BJ (cell line): Measurements from ENCODE around the gene OR8B4. TPM values are rescaled to one million over a fixed set of nuclear protein-coding genes. Genes with fewer than 3 reads are reported as not detected.
"Not testable (repeated sequence)": the region's sequence is repeated elsewhere in the genome, so short reads cannot be mapped to it uniquely, and the experiment has no call there.

Experiments used
- CTCF ChIA-PET: fragments of 350-600 bp; formaldehyde crosslinking; extraction: SDS; loops from one replicate; lab custom pipeline; 2021; ENCODE audit warnings: antibody characterized with exemption, inconsistent platforms; lab: Yijun Ruan, JAX
- POLR2A ChIA-PET: fragments of 300-600 bp; sonication (Branson Sonifier 250); formaldehyde crosslinking; extraction: SDS; loops from one replicate; lab custom pipeline; 2021; ENCODE audit warnings: antibody characterized with exemption; lab: Charles Lee
- DNase-seq: peaks from one replicate; pipeline ENCODE4 v3.0.0-alpha.2; 2011; ENCODE audit warnings: low read depth
- H3K27me3 ChIP-seq: 2 replicates; pipeline ENCODE4 v1.6.0; 2011; ENCODE audit warnings: low read length; ENCODE audit not compliant: control insufficient read depth, insufficient read depth
- H3K36me3 ChIP-seq: 2 replicates; pipeline ENCODE4 v1.5.1; 2011; ENCODE audit warnings: low read length; ENCODE audit not compliant: control insufficient read depth, insufficient read depth
- H3K4me3 ChIP-seq: 2 replicates; pipeline ENCODE4 v1.5.1; 2011; ENCODE audit warnings: low read depth, mild to moderate bottlenecking, control low read depth, low read length
- CTCF ChIP-seq: IDR thresholded peaks from 2 replicates; pipeline ENCODE4 v1.5.1; 2011; ENCODE audit warnings: low read depth, mild to moderate bottlenecking, control low read depth, inconsistent platforms, low read length, moderate library complexity; ENCODE audit not compliant: insufficient read depth
- polyA plus RNA-seq: library from polyadenylated mRNA; depleted of rRNA; stranded (reverse); fragments of >200 nt; gene quantifications from 2 replicates; pipeline ENCODE4 v1.2.3, GENCODE V29; 2011

The OR8B4 gene
- polyA plus RNA-seq, 1 experiment: not detected

GRCh38 chr11:124465368-124465767 lies 40.7 kb upstream of the OR8B4 start:
- ChIA-PET CTCF (no interaction called here), POLR2A (no interaction called here)
- Histone ChIP-seq H3K27me3 (no peaks in the 10 kb centered on the region), H3K36me3 (no peaks in the 10 kb centered on the region), H3K4me3 (no peak overlapping the region)
- DNase-seq: no peak
- TF ChIP-seq CTCF: no peak

- CTCF ChIA-PET: no interaction called here
- Histone ChIP-seq H3K27me3 (no peaks in the 10 kb centered on the region), H3K36me3 (no peaks in the 10 kb centered on the region), H3K4me3 (no peak overlapping the region)
- no peak for TF ChIP-seq CTCF
- no peak for DNase-seq
- POLR2A ChIA-PET: no interaction called here
These were observed 39.3 kb upstream of the OR8B4 start for GRCh38 chr11:124463990-124464389.

GRCh38 chr11:124463324-124463723 lies 38.7 kb upstream of the OR8B4 start:
- ChIA-PET CTCF (no interaction called here), POLR2A (no interaction called here)
- TF ChIP-seq CTCF: no peak
- Histone ChIP-seq H3K36me3 (no peaks in the 10 kb centered on the region), H3K27me3 (no peaks in the 10 kb centered on the region), H3K4me3 (no peak overlapping the region)
- DNase-seq: no peak

GRCh38 chr11:124460459-124460858 lies 35.8 kb upstream of the OR8B4 start:
- TF ChIP-seq CTCF: no peak
- CTCF ChIA-PET: no interaction called here
- POLR2A ChIA-PET: no interaction called here
- H3K4me3 ChIP-seq: no peak overlapping the region
- no peaks in the 10 kb centered on the region for H3K27me3 ChIP-seq
- H3K36me3 ChIP-seq: no peaks in the 10 kb centered on the region
- no peak for DNase-seq

- H3K36me3 ChIP-seq, DNase-seq, POLR2A ChIA-PET, H3K4me3 ChIP-seq, H3K27me3 ChIP-seq, CTCF ChIA-PET: not testable (repeated sequence)
These were observed 34.7 kb upstream of the OR8B4 start for GRCh38 chr11:124459379-124459778.

- no peak overlapping the region for H3K4me3 ChIP-seq
- POLR2A ChIA-PET: no interaction called here
- CTCF ChIA-PET: no interaction called here
- no peaks in the 10 kb centered on the region for H3K36me3 ChIP-seq
- no peak for TF ChIP-seq CTCF
- H3K27me3 ChIP-seq: no peaks in the 10 kb centered on the region
- DNase-seq: no peak
These were observed 29.9 kb upstream of the OR8B4 start for GRCh38 chr11:124454552-124454951.
